GM21717 (cell line): ENCODE data around the gene ELF3.
"Not testable (repeated sequence)": the region's sequence is repeated elsewhere in the genome, so short reads cannot be mapped to it uniquely, and the experiment has no call there.

ENCODE experiments used
- ATAC-seq: cut with Tn5 transposase; IDR thresholded peaks from one replicate; pipeline ENCODE4 v1.9.1; 2021; ENCODE audit warnings: mild to moderate bottlenecking, moderate library complexity; ENCODE audit not compliant: unreplicated experiment

Gene ELF3

DNA sequence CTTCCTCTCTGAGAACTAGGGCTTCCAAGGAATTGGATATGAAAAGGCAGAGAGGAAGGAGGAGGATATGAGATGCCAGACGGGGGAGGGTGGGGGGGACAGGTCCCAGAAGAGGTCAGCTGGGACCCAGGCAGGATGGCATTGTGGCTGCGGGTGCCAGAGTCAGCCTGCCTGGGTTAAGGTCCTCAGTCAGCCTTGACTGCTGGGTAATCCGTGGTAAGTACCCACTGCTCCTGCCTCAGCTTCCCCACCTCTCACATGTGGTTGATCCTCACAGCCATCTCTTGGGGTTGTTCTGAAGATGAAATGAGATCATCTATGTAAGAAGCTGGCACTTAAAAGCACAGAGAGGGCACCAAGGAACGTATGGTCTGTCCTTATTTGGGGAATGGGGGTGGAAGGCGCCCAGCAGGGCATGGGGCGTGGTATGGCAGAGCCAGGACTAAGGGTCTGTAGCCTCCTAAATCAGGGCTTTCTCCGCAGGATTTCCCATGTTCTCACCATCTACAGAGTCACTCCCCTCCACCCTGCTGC lies 23.8 kb downstream of the ELF3 start:
- ATAC-seq, result no peak

DNA sequence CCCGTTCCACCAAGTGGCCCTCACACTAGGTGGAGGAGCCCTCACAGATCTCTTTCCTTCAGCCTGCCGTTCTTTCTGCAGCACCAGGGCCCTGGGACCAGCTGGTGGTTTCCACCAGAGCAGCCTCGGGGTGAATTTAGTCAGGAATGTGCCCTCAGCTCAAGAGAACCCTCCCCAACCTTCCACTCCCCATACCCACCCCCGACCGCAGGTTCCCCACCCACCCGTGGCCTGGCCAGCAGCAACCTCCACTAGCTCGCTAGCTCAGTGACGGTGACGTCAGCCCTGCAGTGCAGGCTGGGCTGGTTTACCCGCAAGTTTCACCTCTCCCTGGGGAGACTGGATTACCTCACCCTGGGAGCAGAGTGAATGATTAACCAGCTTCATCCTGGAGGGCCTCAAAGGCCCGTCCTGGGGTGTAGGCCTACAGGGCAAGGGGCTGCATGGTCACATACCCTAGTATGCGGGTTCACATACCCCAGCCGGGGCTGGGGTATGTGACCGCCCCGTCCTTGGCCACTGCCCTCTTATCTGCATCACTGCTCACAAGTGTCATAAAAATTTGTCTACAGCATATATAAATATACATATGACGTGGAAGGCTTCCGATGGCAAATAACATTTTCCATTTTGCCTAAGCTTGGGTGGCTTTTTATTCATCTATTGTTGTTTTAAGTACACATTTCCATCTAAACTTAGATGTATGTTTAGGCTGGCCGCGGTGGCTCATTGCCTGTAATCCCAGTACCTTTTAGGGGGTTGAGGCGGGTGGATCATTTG lies 24.5 kb downstream of the ELF3 start:
- no peak for ATAC-seq

DNA sequence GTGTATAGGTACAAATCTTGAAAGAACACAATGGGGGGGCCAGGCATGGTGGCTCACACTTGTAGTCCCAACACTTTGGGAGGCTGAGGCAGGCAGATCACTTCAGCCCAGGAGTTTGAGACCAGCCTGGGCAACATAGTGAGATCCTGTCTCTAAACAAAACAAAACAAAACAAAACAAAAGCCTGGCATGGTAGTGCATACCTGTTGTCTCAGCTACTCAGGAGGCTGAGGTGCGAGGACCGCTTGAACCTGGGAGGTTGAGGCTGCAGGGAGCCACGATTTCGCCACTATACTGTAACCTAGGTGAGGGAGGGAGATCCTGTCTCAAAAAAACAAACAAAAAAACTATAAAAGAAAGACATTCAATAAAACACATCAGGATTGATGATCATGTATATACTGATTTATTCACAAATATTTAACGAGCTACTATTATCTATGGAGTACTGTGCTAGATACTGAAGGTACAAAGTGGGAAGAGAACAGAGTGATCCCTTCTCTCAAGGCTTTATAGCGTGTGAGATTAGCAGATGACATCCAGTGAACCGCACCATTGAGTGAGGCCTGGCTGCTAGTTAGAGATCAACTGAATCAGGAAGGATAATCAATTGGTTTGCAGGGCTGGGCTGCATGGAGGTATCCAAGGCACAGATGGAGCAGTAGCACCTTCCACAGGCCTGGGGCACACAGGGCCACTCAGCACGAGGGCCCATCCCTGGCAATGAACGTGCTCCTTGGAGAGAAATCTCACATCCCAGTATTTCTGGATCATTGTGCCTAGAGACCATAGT lies 26.4 kb downstream of the ELF3 start:
- ATAC-seq, result no peak

DNA sequence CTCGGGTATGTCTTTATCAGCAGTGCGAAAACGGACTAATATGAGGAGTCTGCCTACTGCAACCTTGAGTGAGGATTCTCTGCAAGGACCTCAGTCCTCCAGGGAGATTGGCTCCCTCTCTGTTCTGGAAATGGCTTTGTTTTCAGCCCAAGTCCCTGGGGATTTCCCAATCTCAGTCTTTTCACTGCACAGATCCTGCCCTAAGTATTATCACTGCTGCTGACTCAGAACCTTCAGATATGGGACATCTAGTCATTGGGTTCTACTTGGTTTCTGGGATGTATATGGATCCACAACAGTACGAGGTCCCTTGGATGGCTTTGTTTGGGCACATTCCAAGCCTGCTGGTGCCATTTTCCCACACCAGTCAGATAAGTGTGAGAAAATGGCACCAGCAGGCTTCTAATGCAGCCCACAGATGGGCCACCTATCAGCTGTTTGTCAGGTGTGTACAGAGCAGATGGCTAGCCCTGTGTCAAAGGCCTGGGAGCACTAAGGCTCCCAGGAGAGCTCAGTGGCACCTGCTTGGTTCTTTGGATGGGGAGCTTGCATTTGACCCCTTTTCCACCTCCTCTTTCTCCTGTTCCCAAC lies 27.4 kb downstream of the ELF3 start:
- ATAC-seq, result no peak

DNA sequence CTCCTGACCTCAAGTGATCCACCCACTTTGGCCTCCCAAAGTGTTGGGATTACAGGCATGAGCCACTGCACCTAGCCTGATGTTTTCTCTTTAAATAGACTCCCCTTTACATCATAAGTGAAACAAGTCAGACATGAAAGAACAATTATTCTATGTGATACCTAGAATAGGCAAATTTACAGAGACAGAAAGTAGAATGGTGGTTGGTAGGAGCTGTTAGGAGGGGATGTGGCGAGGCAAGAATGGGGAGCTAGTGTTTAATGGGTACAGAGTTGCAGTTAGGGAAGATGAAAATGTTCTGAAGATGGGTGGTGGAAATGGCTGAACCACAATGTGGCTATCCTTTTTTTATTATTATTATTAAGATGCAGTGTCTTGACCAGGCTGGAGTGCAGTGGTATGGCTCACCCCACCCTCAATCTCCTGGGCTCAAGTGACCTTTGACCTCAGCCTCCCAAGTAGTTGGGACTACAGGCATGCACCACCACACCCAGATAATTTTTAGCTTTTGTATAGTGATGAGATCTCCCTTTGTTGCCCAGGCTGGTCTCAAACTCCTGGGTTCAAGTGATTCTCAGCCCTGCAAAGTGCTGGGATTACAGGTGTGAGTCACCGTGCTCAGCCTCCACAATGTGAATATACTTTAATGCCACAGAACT lies 28.4 kb downstream of the ELF3 start:
- peak; percentile 65 for ATAC-seq

DNA sequence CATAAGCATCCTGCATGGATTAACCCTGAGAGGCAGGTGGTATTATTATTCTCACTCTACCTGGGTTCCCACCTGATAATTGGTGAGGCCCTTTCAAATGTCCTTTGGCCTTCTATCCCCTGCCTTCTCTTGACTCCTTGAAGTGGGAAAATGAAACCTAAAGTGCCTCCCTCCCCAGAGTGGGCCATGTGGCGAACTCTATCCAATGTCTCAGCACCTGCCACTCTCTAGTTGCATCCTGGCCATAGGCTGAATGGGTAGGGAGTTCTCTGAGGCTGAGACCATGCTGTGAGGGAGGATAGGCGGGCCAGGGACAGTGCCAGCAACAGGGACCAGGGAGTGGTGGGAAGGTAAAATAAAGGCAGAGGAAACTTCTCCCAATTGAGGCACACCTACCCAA lies 35.3 kb downstream of the ELF3 start:
- no peak for ATAC-seq

DNA sequence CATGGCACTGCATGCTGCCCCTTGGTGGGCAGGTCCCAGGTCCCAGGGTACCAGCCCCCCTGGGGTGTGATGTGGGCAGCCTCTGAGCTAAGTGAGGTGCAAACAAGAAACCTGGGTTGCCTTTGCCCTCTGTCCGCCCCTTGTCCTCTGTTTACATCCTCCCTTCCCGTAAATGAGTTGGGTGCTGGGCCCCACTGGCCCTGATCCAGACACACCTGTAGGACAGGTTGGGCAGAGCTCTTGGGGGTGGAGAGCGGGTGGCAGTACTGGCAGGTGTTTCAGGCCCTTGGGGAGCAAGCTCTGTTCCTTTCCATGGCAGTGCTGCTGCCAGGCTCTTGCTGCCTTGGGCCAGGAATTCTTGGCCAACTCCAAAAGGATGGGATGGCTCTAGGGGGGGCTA lies 35.8 kb downstream of the ELF3 start:
- no peak for ATAC-seq

DNA sequence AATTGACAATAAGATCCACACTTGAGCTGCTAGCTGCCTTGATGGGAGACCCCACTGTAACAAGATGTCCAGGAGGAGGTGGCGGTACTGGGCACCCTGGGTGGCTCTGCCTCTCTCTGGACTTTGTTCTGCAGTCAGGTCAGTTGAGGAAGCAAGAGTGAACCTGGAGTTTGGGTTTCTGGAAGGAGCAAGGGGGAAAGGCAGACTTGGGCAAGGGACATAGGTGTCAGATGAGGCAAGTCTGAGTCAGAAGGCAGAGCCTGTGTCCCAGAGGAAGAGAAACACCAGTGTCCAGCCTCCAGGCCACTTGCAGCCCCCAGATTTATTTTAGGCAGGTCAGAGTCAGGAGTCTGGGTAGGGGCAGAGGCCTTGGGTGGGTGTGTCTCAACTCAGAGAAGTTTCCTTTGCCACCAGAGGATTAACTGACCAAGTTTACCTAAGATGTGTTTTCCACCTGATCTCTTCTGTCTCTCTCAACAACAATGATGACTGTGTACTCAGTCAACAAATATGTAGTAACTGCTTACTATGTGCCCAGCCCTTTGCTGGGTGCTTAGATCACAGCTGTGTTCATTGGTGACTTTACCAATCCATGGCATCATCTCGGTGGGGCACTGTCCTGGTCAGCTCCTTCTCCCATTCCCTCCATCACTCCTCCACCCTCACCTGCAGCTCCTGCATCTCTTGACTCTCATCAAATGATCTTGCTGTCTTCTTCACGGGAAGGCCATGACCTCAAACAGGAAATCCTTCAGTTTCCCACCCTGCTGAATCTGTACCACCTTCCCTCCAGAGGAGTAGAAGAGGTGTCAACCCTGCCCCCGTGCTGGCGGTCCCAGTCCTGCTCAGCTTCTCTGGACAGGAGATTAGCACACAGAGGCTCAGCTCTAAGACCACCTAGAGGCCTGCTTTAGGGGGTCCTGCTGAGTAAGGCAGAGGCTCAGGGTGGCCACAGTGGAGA lies 36.6 kb downstream of the ELF3 start:
- no peak for ATAC-seq

DNA sequence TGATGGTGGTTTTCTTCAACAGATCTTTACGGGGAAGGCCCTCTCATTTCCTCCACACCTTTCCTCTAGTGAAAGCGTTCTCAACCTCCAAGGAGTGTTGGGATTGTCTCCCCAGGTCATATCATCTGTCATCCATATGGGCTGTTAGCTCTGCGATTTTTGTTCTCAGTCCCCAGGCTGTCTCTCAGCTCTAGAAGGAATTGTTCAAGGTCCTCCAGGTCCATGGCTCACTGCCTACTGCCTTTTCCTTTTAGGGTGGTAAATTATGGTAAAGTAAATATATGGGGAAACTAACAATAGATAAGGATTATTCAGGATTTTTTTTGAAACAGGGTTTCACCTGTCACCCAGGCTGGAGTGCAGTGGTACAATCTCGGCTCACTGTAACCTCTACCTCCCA lies 37.6 kb downstream of the ELF3 start:
- no peak for ATAC-seq

DNA sequence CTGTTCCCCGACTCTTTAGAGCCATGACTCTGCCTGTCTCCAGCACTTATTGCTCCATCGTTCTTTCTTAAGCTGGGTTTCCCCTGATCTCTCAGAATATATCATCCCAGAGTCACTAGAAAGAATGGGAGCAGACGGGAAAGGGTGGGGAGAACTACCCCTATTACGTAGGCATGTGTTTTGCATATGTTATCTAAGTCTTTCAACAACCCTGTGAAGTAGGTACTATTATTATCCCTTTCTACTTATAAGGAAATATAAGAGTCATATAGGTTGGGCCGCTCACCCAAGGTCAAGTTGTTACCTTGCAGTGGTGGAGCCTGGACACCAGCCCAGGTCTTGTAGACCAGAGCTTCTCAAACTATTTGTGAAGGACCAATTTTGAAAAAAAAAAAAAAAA lies 38.7 kb downstream of the ELF3 start:
- ATAC-seq, result no peak

DNA sequence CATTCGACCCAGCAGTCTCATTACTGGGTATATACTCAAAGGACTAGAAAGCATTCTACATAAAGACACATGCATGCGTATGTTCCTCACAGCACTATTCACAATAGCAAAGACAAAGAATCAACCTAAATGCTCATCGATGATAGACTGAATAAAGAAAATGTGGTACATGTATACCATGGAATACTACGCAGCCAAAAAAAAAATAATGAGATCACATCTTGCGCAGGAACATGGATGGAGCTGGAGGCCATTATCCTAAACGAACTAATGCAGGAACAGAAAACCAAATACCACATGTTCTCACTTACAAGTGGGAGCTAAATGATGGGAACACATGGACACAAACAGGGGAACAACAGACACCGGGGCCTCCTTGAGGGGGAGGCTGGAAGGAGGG lies 43.7 kb downstream of the ELF3 start:
- no peak for ATAC-seq

DNA sequence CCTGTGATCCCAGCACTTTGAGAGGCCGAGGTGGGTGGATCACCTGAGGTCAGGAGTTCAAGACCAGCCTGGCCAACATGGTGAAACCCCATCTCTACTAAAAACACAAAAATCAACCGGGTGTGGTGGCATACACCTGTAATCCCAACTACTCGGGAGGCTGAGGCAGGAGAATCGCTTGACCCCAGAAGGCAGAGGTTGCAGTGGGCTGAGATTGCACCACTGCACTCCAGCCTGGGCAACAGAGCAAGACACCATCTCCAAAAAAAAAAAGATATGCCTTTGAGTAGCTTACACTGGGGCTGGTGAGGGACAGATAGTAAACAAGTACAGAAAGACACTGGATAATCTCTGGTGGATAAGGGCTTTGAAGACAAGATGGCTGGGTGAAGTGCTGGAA lies 44.3 kb downstream of the ELF3 start:
- not testable (repeated sequence) for ATAC-seq

DNA sequence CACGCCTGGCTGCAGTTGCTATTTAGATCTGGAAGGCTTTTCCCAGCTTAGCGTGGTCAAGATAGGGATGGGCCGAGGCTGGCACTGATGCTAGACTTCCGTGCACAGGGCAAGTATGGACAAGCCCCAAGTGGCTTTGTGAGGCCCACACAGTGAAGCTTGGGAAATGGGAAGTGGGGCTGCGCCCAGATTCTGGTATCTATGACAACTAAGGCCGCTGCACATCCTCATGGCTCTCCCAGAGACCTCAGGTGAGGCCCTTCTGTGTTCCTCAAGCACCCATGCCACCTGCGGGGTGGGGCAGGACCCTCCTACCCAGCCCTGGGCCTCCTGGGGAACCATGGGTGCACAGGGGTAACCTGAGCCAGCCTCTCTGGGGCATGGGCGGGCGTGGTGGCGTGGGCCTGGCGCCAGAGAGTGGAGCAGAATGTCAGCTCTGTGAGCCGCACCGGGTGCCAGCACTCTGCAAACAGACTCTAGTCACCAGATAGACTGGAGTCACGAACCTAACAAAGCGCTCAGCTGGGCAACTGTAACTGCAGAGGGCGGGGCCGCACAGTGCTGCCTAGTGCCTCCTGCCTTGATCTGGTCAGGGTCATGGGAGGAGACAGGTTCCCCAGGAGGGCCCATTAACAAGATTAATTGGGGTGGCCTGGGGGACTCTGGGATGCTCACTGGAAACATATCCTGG lies 46.4 kb downstream of the ELF3 start:
- no peak for ATAC-seq

DNA sequence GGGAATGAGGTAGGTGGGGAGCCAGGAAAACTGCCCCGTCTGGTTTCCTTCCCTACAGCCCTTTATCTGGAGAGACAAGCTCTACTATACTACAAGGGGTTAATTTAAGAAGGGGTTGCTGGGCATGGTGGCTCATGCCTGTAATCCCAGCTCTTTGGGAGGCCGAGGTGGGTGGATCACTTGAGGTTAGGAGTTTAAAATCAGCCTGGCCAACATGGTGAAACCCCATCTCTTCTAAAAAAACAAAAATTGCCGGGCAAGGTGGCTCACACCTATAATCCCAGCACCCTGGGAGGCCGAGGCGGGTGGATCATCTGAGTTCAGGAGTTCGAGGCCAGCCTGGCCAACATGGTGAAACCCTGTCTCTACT lies 46.9 kb downstream of the ELF3 start:
- ATAC-seq, result not testable (repeated sequence)

DNA sequence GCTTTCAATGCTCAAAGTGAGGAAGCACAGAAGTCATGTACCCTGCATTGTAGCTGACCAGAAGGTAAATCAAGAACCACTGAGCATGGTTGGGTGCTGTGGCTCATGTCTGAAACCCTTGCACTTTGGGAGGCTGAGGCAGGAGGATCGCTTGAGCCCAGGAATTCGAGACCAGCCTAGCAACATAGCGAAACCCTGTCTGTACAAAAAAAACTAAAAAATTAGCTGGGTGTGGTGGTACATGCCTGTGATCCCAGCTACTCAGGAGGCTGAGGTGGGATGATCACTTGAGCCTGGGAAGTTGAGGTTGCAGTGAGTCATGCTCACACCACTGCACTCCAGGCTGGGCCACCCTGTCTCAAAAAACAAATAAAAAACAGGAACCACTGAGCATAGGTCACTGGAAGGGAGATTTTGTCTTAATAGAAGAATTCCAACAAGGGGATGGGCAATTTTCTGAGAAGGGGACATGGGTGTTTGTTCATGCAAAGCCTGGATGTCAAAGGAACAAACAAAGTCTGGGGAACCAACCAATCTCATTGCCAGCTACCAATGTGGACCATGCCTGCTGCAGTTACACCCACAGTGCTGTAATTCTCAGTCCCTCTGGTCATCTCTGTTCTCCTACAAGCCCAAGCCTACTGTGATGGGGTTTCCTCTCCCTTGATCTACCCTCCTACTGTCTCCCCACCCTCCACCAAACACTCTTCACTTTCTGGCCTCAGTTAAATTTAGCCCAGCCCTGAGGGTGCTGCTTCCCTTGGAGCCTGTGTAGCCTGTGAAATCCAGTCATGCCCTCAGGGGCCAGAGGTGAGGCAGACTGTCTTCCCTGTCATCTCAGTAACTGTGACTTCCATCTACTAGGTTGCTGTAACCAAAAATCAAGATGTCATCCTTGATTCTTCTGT lies 47.9 kb downstream of the ELF3 start:
- no peak for ATAC-seq

DNA sequence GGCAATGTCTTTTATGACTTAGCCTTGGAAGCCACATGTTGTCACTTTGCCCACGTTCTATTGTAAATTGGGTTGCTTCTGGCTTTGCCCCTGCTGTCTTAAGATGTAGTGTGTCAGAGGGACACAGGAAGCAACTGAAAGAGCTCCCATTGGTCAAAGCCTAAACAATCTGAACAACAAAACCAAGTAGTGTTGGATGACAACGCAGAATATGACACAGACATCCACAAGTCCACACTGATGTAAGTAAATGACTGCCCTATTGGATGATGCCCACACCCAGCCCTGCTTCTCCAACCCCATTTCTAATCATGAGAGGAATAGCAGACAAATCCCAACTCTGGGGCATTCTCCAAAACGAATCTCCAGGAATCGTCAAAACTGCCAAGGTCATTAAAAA lies 50.7 kb downstream of the ELF3 start:
- ATAC-seq, result no peak

DNA sequence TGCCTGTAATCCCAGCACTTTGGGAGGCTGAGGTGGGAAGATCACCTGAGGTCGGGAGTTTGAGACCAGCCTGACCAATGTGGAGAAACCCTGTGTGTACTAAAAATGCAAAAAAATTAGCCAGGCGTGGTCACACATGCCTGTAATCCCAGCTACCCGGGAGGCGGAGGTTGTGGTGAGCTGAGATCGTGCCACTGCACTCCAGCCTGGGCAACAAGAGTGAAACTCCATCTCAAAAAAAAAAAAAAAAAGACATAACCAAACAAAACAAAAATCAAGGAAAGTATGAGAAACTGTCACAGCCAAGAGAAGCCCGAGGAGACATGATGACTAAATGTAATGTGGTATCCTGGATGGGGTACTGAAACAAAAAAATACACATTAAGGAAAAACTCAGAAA lies 51.4 kb downstream of the ELF3 start:
- not testable (repeated sequence) for ATAC-seq

DNA sequence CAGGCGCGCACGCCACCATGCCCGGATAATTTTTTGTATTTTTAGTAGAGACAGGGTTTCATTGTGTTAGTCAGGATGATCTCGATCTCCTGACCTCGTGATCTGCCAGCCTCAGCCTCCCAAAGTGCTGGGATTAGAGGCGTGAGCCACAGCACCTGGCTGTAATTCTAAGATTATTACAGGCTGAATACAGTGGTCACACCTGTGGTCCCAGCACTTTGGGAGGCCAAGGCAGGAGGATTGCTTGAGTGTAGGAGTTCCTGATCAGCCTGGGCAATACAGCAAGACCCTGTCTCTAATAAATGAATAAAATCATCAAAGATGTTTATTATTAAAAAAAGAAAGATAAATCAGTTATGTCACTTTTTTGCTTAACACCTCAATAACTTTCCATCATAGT lies 52.2 kb downstream of the ELF3 start:
- ATAC-seq, result not testable (repeated sequence)

DNA sequence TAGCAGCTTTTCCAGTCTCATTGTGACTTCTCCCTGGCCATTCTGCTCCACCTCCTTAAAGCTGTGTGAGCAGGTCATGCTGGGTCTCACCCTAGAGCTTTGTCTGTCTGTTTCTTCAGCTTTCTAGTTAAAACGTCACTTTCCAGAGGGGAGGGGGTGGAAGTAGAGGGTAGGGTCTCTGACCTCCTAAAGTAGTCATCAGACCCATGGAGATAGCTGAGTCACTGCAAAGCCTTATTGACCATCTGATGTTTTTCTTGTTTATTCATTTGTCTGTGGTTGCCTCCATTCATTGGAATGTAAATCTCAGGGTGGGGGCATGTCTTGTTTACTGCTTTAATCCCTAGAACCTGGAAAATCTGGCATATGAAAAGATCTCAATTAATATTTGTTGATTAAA lies 52.7 kb downstream of the ELF3 start:
- no peak for ATAC-seq
